HepG2 (cell line): ENCODE results near the gene INSRR. TPM values are rescaled to one million over a fixed set of nuclear protein-coding genes. Genes with fewer than 3 reads are reported as not detected.

Experiments used
- CHCHD3 ChIP-seq: sonication (generic); formaldehyde crosslinking; IDR thresholded peaks from 2 replicates; pipeline ENCODE4 v1.8.0; 2022; ENCODE audit warnings: mild to moderate bottlenecking, missing genetic modification reagents, moderate library complexity
- CTCF ChIP-seq: sonication (generic); formaldehyde crosslinking; IDR thresholded peaks from 2 replicates; pipeline ENCODE4 v1.5.0; 2020; ENCODE audit warnings: mild to moderate bottlenecking, missing genetic modification reagents, moderate library complexity
- SAP130 ChIP-seq: IDR thresholded peaks from 2 replicates; pipeline ENCODE4 v1.6.1; 2016; ENCODE audit warnings: low read depth
- SKI ChIP-seq: fragments of 450-650 bp; IDR thresholded peaks from one replicate; pipeline ENCODE4 v1.6.1; 2018; ENCODE audit warnings: mild to moderate bottlenecking; ENCODE audit not compliant: partially characterized antibody
- ZBTB21 ChIP-seq: sonication (generic); formaldehyde crosslinking; IDR thresholded peaks from 2 replicates; pipeline ENCODE4 v1.4.0; 2020; ENCODE audit warnings: missing genetic modification reagents
- ZNF12 ChIP-seq: sonication (generic); formaldehyde crosslinking; IDR thresholded peaks from 2 replicates; pipeline ENCODE4 v1.5.0; 2020; ENCODE audit warnings: missing genetic modification reagents
- ZNF383 ChIP-seq: sonication (generic); formaldehyde crosslinking; IDR thresholded peaks from 2 replicates; pipeline ENCODE4 v1.4.0; 2020; ENCODE audit warnings: missing genetic modification reagents, mild to moderate bottlenecking, borderline replicate concordance
- ZNF512 ChIP-seq: sonication (generic); formaldehyde crosslinking; IDR thresholded peaks from 2 replicates; pipeline ENCODE4 v1.4.0; 2020; ENCODE audit warnings: mild to moderate bottlenecking, missing genetic modification reagents
- ZNF567 ChIP-seq: sonication (generic); formaldehyde crosslinking; IDR thresholded peaks from 2 replicates; pipeline ENCODE4 v1.8.1; 2023; ENCODE audit warnings: mild to moderate bottlenecking, missing genetic modification reagents, borderline replicate concordance
- ZNF766 ChIP-seq: sonication (generic); formaldehyde crosslinking; IDR thresholded peaks from 2 replicates; pipeline ENCODE4 v1.5.0; 2020; ENCODE audit warnings: missing genetic modification reagents, borderline replicate concordance
- polyA plus RNA-seq, 8 experiments: library from polyadenylated mRNA; depleted of rRNA in 3 of 8; stranded (reverse) in 7 of 8; unstranded in 1 of 8; fragments of >200 nt; fragmentation: Illumina TruSeq in 4 of 8; extraction: Trizol in 4 of 8; gene quantifications; 2 replicates each; pipeline versions ENCODE4 v1.2.1 to v1.2.3, GENCODE V29; 2011 to 2016; ENCODE audit warnings: low read depth in 4 of 8, missing spikeins in 1 of 8, mixed read lengths in 1 of 8; ENCODE audit not compliant: insufficient read depth in 1 of 8
- total RNA-seq, 5 experiments: library from RNA; depleted of rRNA; stranded (reverse); fragments of >200 nt; fragmentation: Illumina TruSeq; extraction: Trizol; gene quantifications; 2 replicates each; pipeline ENCODE4 v1.2.3, GENCODE V29; 2016; ENCODE audit warnings: low read depth in 1 of 5

Gene INSRR
- total and polyA plus RNA-seq, 2 of the 13 experiments (the other 11 are each of a cell fraction or from before 2014, with no cell fraction given), result not detected

DNA sequence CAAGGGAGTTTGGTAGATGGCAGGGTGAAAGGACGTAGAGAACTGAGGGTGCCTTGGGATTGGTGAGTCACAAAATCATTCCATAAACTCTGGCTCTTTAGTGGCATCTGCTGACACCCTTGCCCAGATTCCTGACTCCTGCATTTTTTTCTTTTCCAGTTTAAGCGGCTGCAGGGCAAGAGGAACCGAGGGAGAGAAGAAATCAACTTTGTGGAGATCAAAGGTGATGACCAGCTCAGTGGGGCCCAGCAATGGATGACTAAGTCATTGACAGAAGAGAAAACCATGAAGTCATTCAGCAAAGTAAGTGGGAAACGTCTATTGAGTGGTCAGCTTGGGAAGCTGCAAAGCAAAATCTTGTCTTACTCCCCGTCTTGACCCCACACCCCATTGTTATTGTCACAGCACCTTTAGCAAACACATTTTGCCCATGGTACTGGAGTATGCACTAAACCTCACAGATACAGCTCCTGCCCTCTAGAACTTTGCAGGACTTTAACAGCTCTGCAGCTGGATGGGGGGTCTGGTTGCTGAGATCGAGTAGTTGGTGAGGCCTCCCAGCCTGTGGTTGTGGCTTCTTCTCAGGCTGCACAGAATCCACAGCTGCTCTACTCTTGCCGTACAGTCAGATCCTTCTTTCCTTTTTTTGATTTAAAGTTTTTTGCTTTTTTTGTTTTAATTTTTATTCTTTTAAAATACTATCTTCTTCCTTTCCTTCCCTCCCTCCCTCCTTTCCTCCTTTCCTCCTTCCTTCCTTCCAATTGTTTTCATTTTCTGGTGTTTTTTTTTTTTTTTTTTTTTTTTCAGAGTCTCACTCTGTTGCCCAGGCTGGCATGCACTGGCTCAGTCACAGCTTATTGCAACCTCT, 64.2 kb downstream of the INSRR start (continued):
- TF ChIP-seq ZNF512 (CRISPR knock-in tag) (peak; percentile 52; the same call in 1 of the 2 replicates), ZNF766 (CRISPR knock-in tag) (no peak), ZNF383 (CRISPR knock-in tag) (no peak), ZNF12 (no peak), CTCF (CRISPR knock-in tag) (0 out of 2 replicates have a peak, but pooled peaks have one; percentile 13), CHCHD3 (CRISPR knock-in tag) (no peak), ZBTB21 (CRISPR knock-in tag) (peak; percentile 67), SAP130 (peak; percentile 54), ZNF567 (CRISPR knock-in tag) (no peak), SKI (no peak)

Other genes with a start within 250 kb of the INSRR start
- gene HAPLN2, start 239.7 kb downstream of the INSRR start, total RNA-seq (2016; rRNA removed; fragmentation: Illumina TruSeq; extraction: Trizol), result not detected in 2 replicates
- gene HAPLN2, start 239.7 kb downstream of the INSRR start, polyA plus RNA-seq (2011; rRNA removed), result 0.09 TPM in 1 of 2 replicates, not detected in the other
- gene BCAN, start 217.0 kb downstream of the INSRR start, total RNA-seq (2016; rRNA removed; fragmentation: Illumina TruSeq; extraction: Trizol), result not detected in 2 replicates
- not detected in 2 replicates for gene BCAN, start 217.0 kb downstream of the INSRR start, polyA plus RNA-seq (2011; rRNA removed)
- gene NES, start 181.7 kb downstream of the INSRR start, total RNA-seq (2016; rRNA removed; fragmentation: Illumina TruSeq; extraction: Trizol), result 12.7 and 16.6 TPM in 2 replicates
- gene NES, start 181.7 kb downstream of the INSRR start, polyA plus RNA-seq (2011; rRNA removed), result 1.7 and 2.5 TPM in 2 replicates
- gene CRABP2, start 153.5 kb downstream of the INSRR start, total RNA-seq (2016; rRNA removed; fragmentation: Illumina TruSeq; extraction: Trizol), result 0.21 and 0.60 TPM in 2 replicates
- gene CRABP2, start 153.5 kb downstream of the INSRR start, polyA plus RNA-seq (2011; rRNA removed), result 0.37 and 0.40 TPM in 2 replicates
- 8.1 and 11.9 TPM in 2 replicates for gene METTL25B, start 130.6 kb downstream of the INSRR start, total RNA-seq (2016; rRNA removed; fragmentation: Illumina TruSeq; extraction: Trizol)
- gene METTL25B, start 130.6 kb downstream of the INSRR start, polyA plus RNA-seq (2011; rRNA removed), result 24.0 and 26.3 TPM in 2 replicates
- 17.8 and 19.8 TPM in 2 replicates for gene ISG20L2, start 130.4 kb downstream of the INSRR start, total RNA-seq (2016; rRNA removed; fragmentation: Illumina TruSeq; extraction: Trizol)
- 21.3 and 22.8 TPM in 2 replicates for gene ISG20L2, start 130.4 kb downstream of the INSRR start, polyA plus RNA-seq (2011; rRNA removed)
- 42.9 and 45.7 TPM in 2 replicates for gene MRPL24, start 118.0 kb downstream of the INSRR start, total RNA-seq (2016; rRNA removed; fragmentation: Illumina TruSeq; extraction: Trizol)
- gene MRPL24, start 118.0 kb downstream of the INSRR start, polyA plus RNA-seq (2011; rRNA removed), result 37.7 and 38.1 TPM in 2 replicates
- gene HDGF, start 107.4 kb downstream of the INSRR start, total RNA-seq (2016; rRNA removed; fragmentation: Illumina TruSeq; extraction: Trizol), result 183 and 196 TPM in 2 replicates
- 128 and 156 TPM in 2 replicates for gene HDGF, start 107.4 kb downstream of the INSRR start, polyA plus RNA-seq (2011; rRNA removed)
- 24.2 and 26.8 TPM in 2 replicates for gene PRCC, start 91.6 kb downstream of the INSRR start, total RNA-seq (2016; rRNA removed; fragmentation: Illumina TruSeq; extraction: Trizol)
- 40.5 and 46.3 TPM in 2 replicates for gene PRCC, start 91.6 kb downstream of the INSRR start, polyA plus RNA-seq (2011; rRNA removed)
- 0.59 and 0.73 TPM in 2 replicates for gene SH2D2A, start 42.3 kb downstream of the INSRR start, total RNA-seq (2016; rRNA removed; fragmentation: Illumina TruSeq; extraction: Trizol)
- gene SH2D2A, start 42.3 kb downstream of the INSRR start, polyA plus RNA-seq (2011; rRNA removed), result 0.56 and 0.57 TPM in 2 replicates
- not detected in 2 replicates for gene NTRK1, start 1.7 kb upstream of the INSRR start, total RNA-seq (2016; rRNA removed; fragmentation: Illumina TruSeq; extraction: Trizol)
- gene NTRK1, start 1.7 kb upstream of the INSRR start, polyA plus RNA-seq (2011; rRNA removed), result not detected in 2 replicates
- 0.06 and 0.27 TPM in 2 replicates for gene PEAR1, start 34.6 kb upstream of the INSRR start, total RNA-seq (2016; rRNA removed; fragmentation: Illumina TruSeq; extraction: Trizol)
- 0.39 and 0.41 TPM in 2 replicates for gene PEAR1, start 34.6 kb upstream of the INSRR start, polyA plus RNA-seq (2011; rRNA removed)
- not detected in 2 replicates for gene LRRC71, start 61.5 kb upstream of the INSRR start, total RNA-seq (2016; rRNA removed; fragmentation: Illumina TruSeq; extraction: Trizol)
- not detected in 2 replicates for gene LRRC71, start 61.5 kb upstream of the INSRR start, polyA plus RNA-seq (2011; rRNA removed)
- gene ARHGEF11, start 186.6 kb upstream of the INSRR start, total RNA-seq (2016; rRNA removed; fragmentation: Illumina TruSeq; extraction: Trizol), result 16.0 and 21.2 TPM in 2 replicates
- 16.5 and 22.1 TPM in 2 replicates for gene ARHGEF11, start 186.6 kb upstream of the INSRR start, polyA plus RNA-seq (2011; rRNA removed)
- gene ETV3L, start 240.7 kb upstream of the INSRR start, total RNA-seq (2016; rRNA removed; fragmentation: Illumina TruSeq; extraction: Trizol), result not detected in 2 replicates
- not detected in 2 replicates for gene ETV3L, start 240.7 kb upstream of the INSRR start, polyA plus RNA-seq (2011; rRNA removed)